Stimulated activated CD4-positive, alpha-beta T cell treated with anti-CD3 and anti-CD28 coated beads, Interleukin-1b, Interleukin-23, amount 100 ng/mL, for 48 hours (primary cell): ENCODE data around the gene NUPR1.
"Not testable (repeated sequence)": the region's sequence is repeated elsewhere in the genome, so short reads cannot be mapped to it uniquely, and the experiment has no call there.

Source experiments
- DNase-seq: peaks from one replicate; pipeline ENCODE4 v3.0.0-alpha.2; 2020

The NUPR1 gene

GRCh38 chr16:28526201-28527099 is 12.3 kb downstream of the NUPR1 start:
- no peak for DNase-seq

DNA sequence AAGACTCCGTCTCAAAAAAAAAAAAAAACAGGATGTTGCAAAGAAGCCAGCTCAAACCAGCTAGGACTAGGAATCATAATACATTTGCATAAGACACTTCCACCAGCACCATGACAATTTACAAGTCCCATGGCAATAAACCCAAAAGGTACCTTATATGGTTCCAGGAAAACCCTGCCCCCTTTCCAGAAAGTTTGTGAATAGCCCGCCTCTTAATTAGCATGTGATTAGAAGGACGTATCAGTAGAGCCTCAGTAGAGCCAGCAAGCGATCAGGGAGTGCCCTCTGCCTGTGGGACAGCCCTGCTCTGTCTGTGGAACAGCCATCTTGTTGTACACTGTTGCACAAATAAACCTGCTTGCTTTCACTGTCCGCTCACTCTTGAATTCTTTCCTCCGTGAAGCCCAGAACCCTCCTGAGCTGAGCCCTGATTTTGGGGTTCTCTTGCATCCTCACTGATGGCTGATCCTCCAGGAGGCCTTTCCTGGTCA is 14.0 kb downstream of the NUPR1 start:
- no peak for DNase-seq

DNA sequence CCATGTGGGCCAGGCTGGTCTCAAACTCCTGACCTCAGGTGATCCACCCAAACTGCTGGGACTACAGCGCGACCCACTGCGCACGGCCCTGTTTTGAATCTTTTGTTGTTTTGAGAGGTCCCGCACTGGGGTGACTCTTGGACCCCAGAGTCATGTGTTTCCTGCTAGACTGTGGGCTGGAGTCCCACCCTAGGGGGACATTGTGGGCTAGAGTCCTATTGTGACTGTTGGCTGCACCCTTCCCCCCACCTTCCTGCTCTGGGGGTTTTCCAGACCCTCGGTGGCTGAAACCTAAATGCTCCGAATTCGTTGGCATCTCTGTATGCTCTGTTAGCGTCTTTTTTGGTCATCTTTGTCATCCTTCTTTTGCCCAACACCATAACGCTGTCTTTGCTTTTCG is 16.0 kb downstream of the NUPR1 start:
- DNase-seq, result no peak

GRCh38 chr16:28521436-28521835 is 17.3 kb downstream of the NUPR1 start:
- DNase-seq, result no peak

DNA sequence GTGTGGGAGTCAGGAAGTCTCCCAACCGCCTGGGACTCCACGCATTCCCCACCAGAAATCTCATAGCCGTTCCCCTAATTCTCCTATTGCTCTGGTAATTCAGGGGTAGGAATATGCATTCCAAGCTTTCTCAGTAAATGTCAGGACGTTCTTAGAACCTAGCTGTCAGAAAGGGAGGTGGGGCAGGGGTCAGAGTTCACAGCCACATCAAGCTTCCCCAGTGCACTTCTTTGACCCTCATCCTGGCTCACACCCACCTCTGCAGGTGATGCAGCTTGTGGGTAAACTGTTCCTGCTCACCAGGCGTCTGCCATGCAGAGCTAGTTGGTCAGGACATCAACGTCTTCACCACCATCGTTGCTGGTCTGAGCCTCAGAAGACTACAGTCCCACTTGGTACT is 18.1 kb downstream of the NUPR1 start:
- no peak for DNase-seq

DNA sequence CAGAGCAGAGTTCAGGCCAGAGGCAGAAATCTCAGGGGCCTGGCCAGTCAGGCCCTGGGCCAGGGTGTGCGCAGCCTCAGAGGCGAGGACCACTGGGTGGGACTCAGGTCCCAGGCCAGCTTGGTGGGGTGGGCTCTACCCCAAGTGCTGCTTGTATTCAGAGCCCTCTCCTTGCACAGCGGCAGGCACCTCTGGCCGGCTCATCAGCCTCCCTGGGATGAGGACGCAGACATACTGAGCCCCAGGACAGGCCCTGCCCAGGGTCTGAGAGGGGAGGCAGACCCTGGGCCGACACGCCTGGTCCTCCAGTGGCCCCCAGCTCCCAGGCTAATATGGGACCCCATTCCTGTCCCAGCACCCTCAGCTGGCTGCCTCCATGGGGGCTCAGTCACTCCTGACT is 24.5 kb downstream of the NUPR1 start:
- no peak for DNase-seq

- no peak for DNase-seq
Measured at GRCh38 chr16:28513484-28514181, 25.1 kb downstream of the NUPR1 start.

GRCh38 chr16:28511801-28512789 is 26.7 kb downstream of the NUPR1 start:
- no peak for DNase-seq

- DNase-seq, result no peak
Measured at GRCh38 chr16:28511031-28511430, 27.7 kb downstream of the NUPR1 start.

DNA sequence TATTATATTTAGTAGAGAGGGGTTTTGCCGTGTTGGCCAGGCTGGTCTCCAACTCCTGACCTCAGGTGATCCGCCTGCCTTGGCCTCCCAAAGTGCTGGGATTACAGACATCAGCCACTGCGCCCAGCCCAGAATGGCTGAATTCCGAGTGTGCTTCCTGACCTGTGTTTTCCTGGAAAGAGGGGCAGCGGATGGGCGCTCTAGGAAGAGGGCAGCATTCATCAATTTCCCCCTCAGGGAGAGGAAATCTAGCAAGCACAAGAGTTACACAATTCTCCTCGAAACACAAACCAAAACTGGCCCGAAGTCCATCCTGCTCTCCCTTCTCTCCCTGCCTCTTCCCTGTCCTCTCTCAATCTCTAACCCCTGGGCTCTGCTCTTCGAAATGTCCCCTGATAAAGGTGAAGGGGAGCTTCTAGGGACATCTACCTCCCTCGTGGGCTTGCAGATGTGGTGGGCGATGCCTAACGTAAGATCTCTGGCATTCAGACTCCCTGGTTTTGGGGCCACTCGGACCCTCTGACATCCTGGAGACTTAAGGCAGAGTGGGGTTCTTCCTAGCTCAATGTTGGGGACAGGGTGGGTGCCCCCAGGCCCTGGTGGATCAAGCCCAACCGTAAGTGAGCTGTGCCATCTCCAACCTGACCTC is 33.2 kb downstream of the NUPR1 start:
- DNase-seq, result no peak

DNA sequence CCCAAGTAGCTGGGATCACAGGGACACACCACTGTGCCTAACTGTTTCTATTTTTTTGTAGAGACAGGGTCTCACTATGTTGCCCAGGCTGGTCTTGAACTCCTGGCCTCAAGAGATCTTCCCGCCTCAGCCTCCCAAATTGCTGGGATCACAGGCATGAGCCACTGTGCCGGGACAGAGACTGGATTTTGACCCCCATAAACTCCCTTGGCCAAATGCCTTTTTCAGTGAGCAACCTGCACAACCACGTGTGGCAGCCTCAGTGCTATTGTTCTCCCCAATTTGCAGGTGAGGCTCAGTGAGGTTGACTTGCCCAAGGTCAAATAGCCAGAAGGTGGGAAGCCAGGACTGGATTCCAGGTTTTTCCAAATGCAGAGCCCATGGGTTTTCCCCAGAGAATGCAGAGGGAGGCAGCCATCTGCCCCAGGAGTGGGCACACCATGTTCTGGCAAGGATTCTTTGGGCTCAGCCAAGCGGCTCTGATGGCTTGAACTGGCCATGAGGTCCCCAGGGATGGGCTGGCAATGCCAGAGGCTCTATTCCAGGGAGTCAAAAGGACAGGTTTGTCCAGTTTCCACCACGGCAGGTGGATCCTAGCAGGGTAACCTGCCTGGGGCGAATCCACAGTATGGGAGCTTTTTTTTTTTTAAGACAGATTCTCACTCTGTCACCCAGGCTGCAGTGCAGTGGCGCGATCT is 33.9 kb downstream of the NUPR1 start:
- no peak for DNase-seq

DNA sequence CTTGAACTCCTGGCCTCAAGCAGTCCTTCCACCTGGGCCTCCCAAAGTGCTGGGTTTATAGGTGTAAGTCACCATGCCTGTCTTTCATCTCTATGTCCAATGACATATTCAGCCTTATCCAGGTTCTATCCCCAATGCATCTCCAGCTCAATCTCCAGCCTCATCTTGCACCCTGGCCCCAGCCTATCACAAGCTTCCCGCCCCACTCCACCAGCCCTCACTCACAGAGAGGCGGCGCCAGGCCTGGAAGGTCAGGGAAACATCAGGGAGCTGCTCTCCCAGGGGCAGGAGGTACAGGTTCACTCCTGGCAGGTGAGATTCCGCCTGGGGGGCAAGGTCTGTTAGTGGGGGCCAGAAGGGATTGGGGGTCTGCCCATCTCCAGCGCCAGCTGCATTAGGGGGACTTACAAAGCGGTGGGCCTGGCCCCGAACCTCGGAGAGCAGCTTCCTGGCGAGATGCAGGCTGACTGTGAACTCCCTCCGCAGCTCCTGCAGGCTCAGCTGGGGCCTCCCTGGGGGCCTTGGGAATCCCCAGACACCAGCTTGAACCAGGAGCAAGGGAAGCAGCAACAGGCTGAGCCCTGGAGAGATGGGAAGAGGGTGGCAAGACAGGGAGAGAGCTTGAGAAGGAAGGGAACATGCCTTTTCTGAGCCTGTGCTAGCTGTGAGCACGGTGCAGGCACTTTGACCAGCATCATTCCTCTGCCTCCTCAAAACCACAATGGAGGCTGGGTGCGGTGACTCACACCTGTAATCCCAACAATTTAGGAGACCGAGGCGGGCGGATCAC is 35.1 kb downstream of the NUPR1 start:
- no peak for DNase-seq

GRCh38 chr16:28502290-28502689 is 36.5 kb downstream of the NUPR1 start:
- DNase-seq, result no peak

GRCh38 chr16:28501258-28502232 is 37.2 kb downstream of the NUPR1 start:
- DNase-seq, result no peak

GRCh38 chr16:28500476-28501180 is 38.1 kb downstream of the NUPR1 start:
- not testable (repeated sequence) for DNase-seq

DNA sequence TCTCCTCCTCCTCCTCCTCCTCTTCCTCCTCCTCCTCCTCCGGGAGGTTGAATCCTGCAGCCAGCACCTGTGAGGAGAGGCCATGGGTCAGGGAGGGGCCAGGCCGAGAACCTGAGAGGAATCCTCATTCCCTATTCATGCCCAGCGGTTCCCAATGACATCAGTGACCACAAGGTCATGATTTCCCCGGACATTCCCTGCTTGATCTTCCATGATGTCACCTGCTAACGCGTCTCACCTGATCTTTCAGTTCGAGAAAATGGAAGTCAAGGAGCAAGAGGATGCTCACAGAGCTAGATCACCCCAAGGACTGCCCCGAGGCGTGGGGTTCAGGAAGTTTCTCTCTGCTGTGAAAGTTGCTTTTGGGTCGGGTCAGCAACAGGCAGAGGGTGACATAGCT is 38.9 kb downstream of the NUPR1 start:
- no peak for DNase-seq

DNA sequence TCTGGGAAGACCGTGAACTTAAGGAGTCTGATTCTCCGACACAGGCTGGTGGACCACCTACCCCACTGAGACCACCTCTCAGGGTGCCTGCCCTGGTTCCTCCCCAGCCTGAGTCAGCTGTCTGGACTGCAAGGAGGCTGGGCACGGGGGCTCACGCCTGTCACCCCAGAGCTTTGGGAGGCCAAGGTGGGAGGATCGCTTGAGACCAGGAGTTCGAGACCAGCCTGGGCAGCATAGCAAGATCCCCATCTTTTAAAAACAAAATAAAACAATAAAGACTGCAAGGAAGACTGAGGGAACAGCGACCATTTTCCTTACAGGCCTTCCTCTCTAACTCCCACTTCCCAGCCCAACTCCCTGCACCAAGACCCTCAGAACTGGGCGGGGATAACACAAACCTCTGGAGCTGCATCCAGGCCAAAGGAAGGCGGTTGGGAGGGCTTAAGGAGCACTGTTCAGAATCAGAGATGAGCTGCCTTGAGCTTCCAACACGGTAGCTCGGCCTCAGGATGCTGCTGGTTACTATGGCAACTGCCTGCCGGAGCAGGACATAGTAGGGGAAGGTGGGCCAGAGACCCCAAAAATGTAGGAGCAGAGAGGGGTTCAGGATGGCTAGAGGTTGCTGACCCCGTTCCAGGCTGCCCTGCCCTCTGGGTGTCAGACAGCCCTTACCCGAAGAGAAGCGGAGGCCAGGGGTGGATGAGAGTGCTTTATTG is 40.0 kb downstream of the NUPR1 start:
- DNase-seq, result no peak
